ENCODE measurements around the gene CC2D2A.

DNA sequence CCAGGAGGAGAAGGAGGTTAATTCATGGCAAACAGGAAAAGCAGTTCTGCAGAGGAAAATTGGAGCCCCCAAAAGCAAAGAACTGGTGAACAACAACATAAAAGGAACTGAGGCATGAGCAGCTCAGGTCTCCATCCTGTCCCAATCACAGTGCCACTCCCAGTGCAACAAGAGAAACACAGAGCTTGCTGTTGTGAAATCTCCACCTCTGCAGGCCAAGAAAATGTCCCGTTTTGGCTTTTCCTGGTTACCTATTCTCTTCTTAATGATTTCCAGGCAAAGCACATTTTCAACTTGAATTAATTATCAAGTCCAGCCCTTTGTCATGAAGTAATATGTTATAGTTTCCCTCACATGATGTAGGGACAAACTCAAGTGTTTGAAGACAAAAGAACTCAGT is 41.1 kb upstream of the CC2D2A start:
- TF ChIP-seq EZH2phosphoT487 (IDR thresholded peaks at IDR 0.05; ENCODE audit: borderline replicate concordance, low read length) (no peak), CTCF (IDR thresholded peaks at IDR 0.05; ENCODE audit: low read depth, low read length, poor library complexity, severe bottlenecking) (no peak)

All from DOHH2 (cell line).